HG03064 (cell line): ENCODE measurements around the gene GRK3.

ENCODE experiments used
- ATAC-seq: cut with Tn5 transposase; IDR thresholded peaks from one replicate; pipeline ENCODE4 v1.9.1; 2021; ENCODE audit warnings: low read depth; ENCODE audit not compliant: unreplicated experiment

Gene GRK3

GRCh38 chr22:25718135-25718840, 153.8 kb downstream of the GRK3 start:
- no peak for ATAC-seq

DNA sequence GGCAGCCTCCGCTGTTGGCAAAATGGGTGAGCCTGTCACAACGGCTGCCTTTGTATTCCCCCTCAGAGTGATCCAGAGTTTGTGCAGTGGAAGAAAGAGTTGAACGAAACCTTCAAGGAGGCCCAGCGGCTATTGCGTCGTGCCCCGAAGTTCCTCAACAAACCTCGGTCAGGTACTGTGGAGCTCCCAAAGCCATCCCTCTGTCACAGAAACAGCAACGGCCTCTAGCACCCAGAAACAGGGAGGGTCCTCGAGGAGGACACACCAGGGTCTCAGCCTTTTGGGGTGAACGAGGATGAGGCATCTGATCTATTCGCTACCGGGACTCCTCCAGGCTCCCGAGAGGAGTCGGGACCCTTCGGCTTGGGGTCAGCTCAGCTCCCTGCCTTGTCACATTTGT, 157.7 kb downstream of the GRK3 start:
- ATAC-seq, result no peak

GRCh38 chr22:25722626-25723025, 158.2 kb downstream of the GRK3 start:
- no peak for ATAC-seq

- ATAC-seq, result no peak
Measured at GRCh38 chr22:25726241-25726640, 161.8 kb downstream of the GRK3 start.

- no peak for ATAC-seq
Measured at GRCh38 chr22:25728071-25728470, 163.6 kb downstream of the GRK3 start.

- no peak for ATAC-seq
Measured at GRCh38 chr22:25729016-25729995, 164.8 kb downstream of the GRK3 start.

DNA sequence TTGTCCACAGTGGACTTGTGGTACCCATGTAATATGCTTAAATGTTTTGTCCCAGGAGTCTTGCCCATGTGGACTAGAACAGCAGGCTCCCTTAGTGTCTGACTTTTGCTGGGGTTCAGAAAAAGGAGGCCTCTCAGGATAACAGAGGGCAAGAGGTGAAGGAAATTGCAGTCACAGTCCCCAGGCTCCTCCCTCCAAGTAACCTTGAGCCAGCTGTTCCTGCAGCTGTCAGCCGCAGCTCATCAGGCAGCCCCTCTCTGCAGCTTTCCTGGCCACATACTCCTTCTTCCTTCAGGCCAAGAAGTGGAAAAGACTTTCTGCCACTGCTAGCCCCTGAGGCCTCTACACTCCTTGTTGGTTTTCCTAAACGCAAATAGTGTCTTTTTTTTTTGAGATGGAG, 171.2 kb downstream of the GRK3 start:
- no peak for ATAC-seq

- no peak for ATAC-seq
Measured at GRCh38 chr22:25736378-25737011, 172.0 kb downstream of the GRK3 start.

DNA sequence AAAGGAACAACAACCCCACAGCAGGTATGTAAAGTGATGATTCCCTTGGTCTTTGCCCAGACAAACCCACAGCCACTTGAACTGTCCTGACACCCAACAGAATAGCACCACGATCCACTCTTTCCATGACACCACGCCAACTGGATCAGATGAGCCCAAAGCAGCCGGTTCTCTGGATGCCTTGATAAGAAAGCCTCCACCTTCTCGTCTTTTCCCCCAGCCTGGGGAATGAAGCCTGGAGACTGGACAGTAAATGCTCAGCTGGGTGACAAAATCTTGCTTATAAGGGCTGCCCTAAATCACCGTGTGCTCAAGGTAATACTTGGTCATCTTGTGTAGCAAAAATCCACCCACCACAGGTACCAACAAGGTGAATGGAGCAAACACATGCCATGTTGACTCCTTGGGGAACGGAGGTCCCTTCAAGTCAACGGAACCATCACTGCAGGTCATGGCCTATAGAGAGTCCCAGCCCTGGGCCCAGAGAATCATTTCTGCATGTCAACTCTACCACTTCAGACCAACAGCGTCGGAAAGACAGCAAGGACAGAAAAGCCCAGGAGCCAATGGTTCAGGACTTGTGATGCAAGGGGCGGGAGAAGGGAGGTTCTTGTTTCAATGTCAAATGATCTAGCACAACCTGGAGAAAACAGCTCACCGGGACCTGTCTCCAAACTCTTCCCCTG, 175.3 kb downstream of the GRK3 start:
- no peak for ATAC-seq

DNA sequence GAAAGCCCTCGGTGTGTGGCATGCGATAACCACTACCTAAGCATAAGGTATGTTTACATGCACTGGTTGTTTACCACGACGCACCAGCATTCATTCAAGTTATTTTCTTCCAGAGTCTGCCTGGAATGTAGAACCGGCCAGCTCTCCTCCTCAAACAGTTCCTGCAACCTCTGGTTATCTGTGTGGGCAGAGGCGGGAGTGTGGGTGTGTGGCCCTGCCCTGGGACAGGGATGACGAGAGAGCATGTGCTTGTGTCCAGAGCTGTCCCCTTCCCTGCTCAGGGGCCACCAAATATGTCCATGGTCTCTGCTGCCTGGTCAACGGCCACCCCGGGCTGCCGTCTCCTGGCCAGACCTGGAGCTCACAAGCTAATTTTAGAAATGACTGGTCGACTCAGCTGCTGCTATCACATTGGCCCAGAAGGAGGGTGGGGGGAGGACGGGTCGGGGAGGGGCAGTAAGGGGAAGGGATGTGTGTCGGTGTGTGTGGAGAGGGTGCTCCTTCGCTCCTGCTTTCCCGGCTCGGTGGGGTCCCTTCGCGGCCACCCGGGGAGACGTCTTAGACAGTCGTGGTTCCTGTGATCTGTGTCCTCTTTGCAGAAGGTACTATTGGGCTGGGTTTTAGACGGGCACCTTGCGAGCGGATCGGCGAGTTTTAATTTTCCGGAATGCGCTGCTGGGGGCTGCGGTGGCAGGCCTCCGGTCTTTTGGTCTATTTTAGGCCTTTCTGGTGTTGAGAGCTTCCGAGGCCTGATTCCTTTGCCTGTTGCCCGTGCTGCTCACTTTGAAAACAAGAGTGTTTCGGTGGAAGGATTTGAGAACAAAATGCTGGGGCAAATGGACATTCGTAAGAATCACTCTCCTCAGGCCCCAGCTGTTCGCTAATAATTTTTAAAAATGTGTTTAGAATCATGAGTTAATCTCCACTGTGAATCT, 177.5 kb downstream of the GRK3 start, which contains the start of gene MYO18B:
MYO18B (plus strand) TSS at position 497 of the 935 bp plus-strand sequence. CDS start 18,905 bp downstream, outside the sequence.
- no peak for ATAC-seq

DNA sequence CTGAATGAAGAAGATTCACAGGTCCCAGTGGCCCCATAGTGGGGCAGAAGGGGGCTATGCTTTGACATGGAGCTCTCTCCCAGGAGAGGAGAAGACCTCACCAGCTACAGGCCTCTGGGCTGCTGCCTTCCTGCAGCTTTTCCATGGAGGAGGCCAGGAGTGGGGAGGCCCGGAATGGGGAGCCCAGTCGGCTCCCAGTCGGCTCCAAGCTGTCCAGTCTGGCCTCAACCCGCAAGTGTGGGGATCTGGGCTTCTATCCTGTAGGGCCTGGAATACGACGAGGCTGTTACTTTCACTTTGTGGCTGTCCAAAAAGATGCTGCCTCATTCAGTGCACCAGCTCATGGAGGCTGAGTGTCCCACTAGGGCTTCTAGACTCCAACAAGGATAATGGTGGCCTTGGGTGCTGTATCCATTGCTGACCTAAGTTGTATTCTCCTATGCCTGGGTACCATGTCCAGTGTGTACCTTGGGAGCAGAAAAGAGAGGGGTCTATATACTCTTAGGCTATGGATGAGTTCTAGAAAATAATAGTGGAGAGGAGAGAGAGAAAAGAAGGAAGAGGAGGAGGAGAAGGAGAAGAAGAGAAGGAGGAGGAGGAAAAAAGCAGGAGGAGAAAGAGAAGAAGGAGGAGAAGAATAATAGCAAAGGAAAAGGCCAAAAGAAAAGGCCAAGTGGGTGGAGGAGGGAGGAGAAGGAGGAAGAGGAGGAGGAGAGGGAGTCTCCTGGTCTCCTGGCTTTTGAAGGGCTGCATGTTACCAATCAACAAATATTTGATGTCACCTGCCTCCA, 178.6 kb downstream of the GRK3 start:
- ATAC-seq, result no peak

DNA sequence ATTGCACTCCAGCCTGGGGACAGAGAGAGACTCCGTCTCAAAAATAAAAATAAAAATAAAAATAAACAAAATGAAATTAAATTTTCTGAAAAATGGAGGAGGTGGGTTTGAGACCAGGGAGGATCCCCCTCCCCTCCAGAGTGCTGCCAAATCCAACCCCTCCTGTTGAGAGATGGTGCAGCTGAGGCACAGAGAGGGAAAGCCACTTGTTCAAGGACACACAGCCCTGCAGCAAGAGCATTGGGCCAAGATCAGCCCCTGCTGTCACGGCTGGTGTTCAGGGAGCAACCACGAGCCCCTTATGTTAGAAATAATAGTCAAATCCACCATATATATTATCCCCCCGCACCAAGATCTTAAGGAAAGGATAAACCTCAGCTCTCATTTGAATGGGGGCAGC, 180.2 kb downstream of the GRK3 start:
- ATAC-seq, result no peak

DNA sequence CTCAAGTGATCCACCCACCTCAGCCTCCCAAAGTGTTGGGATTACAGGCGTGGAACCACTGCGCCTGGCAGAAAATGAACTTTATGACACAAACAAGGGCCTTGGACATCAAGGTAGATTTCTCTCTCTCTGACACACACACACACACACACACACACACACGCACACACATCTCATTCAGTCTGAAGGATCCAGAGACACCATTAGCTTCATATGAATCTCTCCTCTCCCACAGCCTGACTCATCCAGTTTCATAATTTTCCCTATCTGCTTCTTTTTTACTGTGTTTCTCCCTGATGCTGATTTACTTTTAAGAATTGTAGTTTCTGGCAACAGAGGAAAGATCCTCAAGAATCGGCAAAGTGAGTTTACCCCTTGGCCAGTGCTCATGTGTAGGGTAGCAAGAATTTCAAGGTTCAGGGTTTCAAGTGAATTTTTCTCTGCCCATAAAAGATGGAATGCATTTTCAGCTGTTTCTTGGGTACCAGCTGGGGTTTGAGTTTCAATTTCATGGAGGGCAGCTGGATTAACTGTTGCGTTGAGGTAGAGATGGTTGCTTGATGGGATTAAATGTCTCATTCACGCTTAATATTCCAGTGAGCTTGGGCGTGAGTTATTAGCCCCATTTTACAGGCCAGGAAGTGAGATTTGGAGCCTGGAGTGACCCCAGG, 181.0 kb downstream of the GRK3 start:
- ATAC-seq, result no peak

GRCh38 chr22:25746012-25746373, 181.5 kb downstream of the GRK3 start:
- no peak for ATAC-seq

DNA sequence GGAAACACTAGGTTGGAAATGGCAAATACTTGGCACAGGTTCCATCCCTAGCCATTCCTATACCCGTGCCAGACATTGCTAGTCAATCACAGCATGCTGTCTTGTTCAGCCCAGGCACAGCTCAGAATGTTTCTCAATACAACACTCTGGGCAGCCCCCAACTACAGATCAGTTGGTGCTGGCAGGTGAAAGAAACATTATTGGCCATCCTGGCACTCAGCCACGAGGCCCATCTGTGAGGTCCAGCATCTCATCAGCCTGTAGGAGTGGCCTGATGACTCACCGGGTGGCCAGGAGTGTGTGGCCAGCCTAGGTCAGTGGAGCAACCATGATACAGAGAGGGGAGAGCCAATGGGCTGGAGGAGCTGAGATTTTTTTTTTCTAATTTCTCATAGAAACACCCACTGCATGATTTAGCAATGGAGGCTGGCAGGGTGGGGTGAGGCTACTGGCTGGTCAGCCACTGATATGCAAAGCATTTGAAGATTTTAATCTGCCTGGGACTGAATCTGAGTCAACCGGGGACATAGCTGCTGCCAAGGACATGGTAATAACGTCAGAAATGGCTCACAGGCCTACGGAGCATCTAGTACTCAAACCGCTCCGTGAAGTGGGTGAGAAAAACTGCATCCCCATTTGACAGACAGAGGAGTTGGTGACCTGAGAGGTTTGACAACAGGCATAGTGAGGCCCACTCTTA, 182.9 kb downstream of the GRK3 start:
- ATAC-seq, result no peak

DNA sequence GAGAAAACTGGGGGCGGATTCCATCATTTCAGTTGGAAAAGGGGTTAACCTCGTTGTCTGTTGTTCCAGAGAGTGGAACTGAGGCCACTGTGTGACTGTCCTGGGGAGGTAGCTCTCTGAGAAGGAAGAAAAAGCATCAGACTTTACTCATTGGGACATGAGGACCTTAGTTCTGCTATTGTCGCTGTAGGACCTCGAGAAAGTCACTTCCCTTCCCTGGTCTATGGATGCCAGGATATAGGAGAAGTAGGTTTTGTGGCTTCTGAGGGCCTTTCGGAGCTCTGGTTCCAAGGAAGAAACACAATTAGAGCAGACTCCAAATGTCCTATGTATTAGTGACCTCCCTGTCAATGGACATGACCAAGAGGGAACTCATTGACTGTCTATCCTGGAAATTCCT, 183.7 kb downstream of the GRK3 start:
- no peak for ATAC-seq

DNA sequence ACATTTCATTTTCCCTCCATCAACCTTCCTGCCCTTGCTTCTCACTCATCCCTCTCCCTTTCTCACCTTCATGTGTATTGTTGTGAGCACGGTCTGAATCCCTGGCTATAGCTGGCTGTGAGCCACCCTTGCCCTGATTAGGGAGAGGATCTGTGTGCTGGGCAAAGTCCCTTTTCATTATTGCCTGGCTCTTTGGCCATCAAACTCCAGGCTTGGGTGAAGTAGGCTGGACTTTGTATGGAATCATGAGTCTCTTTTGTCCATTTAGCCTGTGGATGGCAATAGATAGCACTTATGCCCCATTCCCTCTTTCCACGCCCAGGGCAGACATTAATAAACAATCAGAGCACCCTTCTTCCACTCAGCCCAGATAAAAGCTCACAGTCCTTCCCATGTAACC, 184.2 kb downstream of the GRK3 start:
- ATAC-seq, result no peak
